ENCODE measurements around the gene SETBP1. TPM values are rescaled to one million over a fixed set of nuclear protein-coding genes. Genes with fewer than 3 reads are reported as not detected.

The SETBP1 gene
- total and polyA plus RNA-seq, 4 donors = 1.3 to 85.0 (median 24.1) TPM

DNA sequence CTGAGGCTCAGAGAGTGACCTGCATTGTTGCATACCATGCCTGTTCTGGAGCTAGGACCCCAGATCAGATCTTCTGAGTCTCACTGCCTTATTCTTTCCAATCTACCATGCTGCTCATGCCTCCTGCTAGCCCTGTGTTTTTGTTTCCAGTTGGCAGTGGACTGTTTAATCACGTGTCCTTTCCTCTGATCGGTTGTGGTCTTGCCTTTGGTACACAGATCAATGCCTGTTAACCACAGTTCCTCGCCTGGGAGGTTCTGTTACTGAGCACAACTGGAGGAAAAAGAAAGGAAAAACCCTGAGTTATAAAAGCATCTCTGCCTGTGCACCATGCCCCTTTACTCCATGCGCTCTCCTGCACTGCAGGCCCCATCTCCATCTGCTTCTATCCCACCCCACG is 329.1 kb downstream of the SETBP1 start:
- no peak for DNase-seq
- intact Hi-C loops (cut with DNase I) = loop anchor here in 1 of 2 donors (5.0 kb wide), 3 partner anchors 87 to 332 kb away; no protein-coding TSS in a partner anchor
- Histone ChIP-seq H3K27me3 (ENCODE audit: control insufficient read depth in 1 of 2, insufficient read depth in 2 of 2, low read length in 1 of 2) (no peaks in the 10 kb centered on the region), H3K36me3 (ENCODE audit: control insufficient read depth in 1 of 2, insufficient read depth in 2 of 2, low read length in 1 of 2) (no peaks in the 10 kb centered on the region), H3K4me3 (ENCODE audit: low read length in 2 of 2) (no peak overlapping the region), H3K27ac (ENCODE audit: low read depth in 1 of 2, low read length in 2 of 2) (no peak overlapping the region), H3K4me1 (ENCODE audit: control insufficient read depth in 1 of 2, insufficient read depth in 2 of 2, low read length in 2 of 2) (peaks cover 0 to 2% of the 10 kb centered on the region in 2 donors), H3K9me3 (ENCODE audit: control insufficient read depth, low read length) (no peaks in the 10 kb centered on the region)
- WGBS, 2 donors = 89 to 93% methylated on average over 5 of the region's 5 CpGs
- ATAC-seq (ENCODE audit: low FRiP score) = no peak

DNA sequence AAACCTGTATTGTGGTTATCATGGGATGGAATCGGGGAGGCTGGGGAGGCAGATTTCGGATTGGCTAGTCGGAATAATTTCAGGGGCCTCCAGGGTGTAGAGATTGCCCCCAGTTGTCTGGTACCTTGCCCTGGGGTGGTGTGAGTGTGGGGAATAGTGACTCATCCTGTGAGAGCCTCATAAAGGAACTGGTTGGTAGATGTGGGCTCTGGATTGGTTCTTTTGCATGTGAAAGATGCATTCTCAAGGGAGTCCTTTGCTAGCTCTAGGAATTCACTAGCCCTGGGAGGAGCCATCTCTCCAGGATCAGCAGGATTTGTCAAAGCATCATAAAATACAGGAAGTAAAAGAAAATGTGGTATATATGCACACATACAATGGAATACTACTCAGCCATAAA is 331.6 kb downstream of the SETBP1 start:
- 98 to 100% methylated on average over 3 of the region's 3 CpGs for WGBS, 2 donors
- Histone ChIP-seq H3K4me1 (ENCODE audit: control insufficient read depth in 1 of 2, insufficient read depth in 2 of 2, low read length in 2 of 2) (peaks cover 0 to 8% of the 10 kb centered on the region in 2 donors), H3K4me3 (ENCODE audit: low read length in 2 of 2) (no peak overlapping the region), H3K36me3 (ENCODE audit: control insufficient read depth in 1 of 2, insufficient read depth in 2 of 2, low read length in 1 of 2) (no peaks in the 10 kb centered on the region), H3K9me3 (ENCODE audit: control insufficient read depth, low read length) (no peaks in the 10 kb centered on the region), H3K27me3 (ENCODE audit: control insufficient read depth in 1 of 2, insufficient read depth in 2 of 2, low read length in 1 of 2) (no peaks in the 10 kb centered on the region), H3K27ac (ENCODE audit: low read depth in 1 of 2, low read length in 2 of 2) (no peak overlapping the region)
- no peak for DNase-seq
- intact Hi-C loops (cut with DNase I) = loop anchor here in 1 of 2 donors (5.0 kb wide), 3 partner anchors 90 to 335 kb away; no protein-coding TSS in a partner anchor
- no peak for ATAC-seq (ENCODE audit: low FRiP score)

DNA sequence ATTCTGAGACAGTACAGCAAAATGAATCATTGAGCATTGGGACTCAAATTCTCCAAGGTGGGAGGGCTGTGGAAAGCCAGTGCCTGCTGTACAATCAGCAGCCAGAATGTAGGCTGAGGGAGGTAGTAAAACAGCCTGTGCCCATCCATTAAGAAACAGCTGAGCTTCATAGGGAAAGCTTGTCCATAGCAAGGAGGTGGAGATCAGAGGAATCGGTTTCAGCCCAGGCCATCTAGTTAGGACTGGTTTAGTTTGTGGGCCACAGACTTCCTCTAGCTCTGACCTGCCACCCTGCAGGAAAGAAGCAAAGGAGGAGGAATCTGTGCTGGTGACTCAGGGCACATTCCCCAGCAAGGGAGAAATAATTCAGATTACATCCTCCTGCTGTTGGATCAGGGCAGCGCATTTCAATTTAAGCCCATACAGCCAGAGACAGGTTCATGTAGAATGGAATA is 333.4 kb downstream of the SETBP1 start:
- peaks cover 0 to 8% of the 10 kb centered on the region in 2 donors for H3K4me1 ChIP-seq (ENCODE audit: control insufficient read depth in 1 of 2, insufficient read depth in 2 of 2, low read length in 2 of 2)
- 11 to 27% methylated on average over 2 of the region's 2 CpGs for WGBS, 2 donors
- H3K36me3 ChIP-seq (ENCODE audit: control insufficient read depth in 1 of 2, insufficient read depth in 2 of 2, low read length in 1 of 2) = no peaks in the 10 kb centered on the region
- no peaks in the 10 kb centered on the region for H3K9me3 ChIP-seq (ENCODE audit: control insufficient read depth, low read length)
- H3K27ac ChIP-seq (ENCODE audit: low read depth in 1 of 2, low read length in 2 of 2) = peak overlapping the region in 1 of 2 donors; percentile 68
- ATAC-seq (ENCODE audit: low FRiP score) (peak; percentile 36), DNase-seq (peak in 1 of 2 donors; percentile 62)
- H3K27me3 ChIP-seq (ENCODE audit: control insufficient read depth in 1 of 2, insufficient read depth in 2 of 2, low read length in 1 of 2) = no peaks in the 10 kb centered on the region
- H3K4me3 ChIP-seq (ENCODE audit: low read length in 2 of 2) = no peak overlapping the region
- intact Hi-C loops (cut with DNase I) = loop anchor here in 1 of 2 donors (5.0 kb wide), 3 partner anchors 92 to 337 kb away; no protein-coding TSS in a partner anchor

DNA sequence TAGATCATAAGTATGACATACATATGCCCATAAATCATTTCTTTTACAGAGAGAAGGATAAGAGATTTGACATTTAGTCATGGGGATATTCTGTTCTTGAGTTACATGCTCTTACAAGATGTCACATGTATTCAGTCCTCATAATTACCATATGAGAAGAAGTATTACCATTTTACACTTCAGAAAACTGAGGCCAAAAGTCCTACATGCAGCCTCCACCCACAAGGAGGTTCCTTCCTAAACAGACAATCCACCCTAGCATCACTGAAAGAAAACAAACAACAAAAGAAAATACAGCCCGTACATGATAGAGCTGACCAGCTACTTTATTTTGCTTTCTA is 335.1 kb downstream of the SETBP1 start:
- H3K9me3 ChIP-seq (ENCODE audit: control insufficient read depth, low read length) = no peaks in the 10 kb centered on the region
- H3K27ac ChIP-seq (ENCODE audit: low read depth in 1 of 2, low read length in 2 of 2) = no peak overlapping the region
- H3K4me1 ChIP-seq (ENCODE audit: control insufficient read depth in 1 of 2, insufficient read depth in 2 of 2, low read length in 2 of 2) = peaks cover 0 to 8% of the 10 kb centered on the region in 2 donors
- 7 to 30% methylated on average over 1 of the region's 1 CpG for WGBS, 2 donors
- no peaks in the 10 kb centered on the region for H3K36me3 ChIP-seq (ENCODE audit: control insufficient read depth in 1 of 2, insufficient read depth in 2 of 2, low read length in 1 of 2)
- ATAC-seq (ENCODE audit: low FRiP score) (no peak), DNase-seq (no peak)
- H3K4me3 ChIP-seq (ENCODE audit: low read length in 2 of 2) = no peak overlapping the region
- intact Hi-C loops (cut with DNase I) = loop anchor here in 1 of 2 donors (5.0 kb wide), 2 partner anchors 232 to 333 kb away; partner anchors contain the start of gene SETBP1
- no peaks in the 10 kb centered on the region for H3K27me3 ChIP-seq (ENCODE audit: control insufficient read depth in 1 of 2, insufficient read depth in 2 of 2, low read length in 1 of 2)

DNA sequence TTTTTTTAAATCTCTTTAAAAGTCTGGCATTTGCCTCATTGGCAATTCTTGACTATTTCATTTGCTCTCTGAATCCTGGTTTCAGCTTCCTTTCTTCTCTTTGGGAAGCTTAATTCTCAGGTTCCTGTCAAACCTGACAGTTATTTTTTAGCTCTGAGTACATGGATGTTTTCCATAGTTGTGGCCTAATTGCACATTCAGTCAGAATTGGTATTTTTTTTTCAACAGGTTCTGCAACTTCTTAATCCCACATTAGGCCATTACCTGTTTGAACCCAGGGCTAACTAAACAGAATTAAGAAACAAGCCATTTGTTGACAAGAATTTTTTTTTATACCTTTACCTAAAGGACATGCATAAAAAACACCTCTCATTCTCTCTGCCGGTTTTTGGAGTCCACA is 338.8 kb downstream of the SETBP1 start:
- WGBS, 2 donors = 94 to 96% methylated on average over 1 of the region's 1 CpG
- Histone ChIP-seq H3K27me3 (ENCODE audit: control insufficient read depth in 1 of 2, insufficient read depth in 2 of 2, low read length in 1 of 2) (no peaks in the 10 kb centered on the region), H3K4me1 (ENCODE audit: control insufficient read depth in 1 of 2, insufficient read depth in 2 of 2, low read length in 2 of 2) (peaks cover 0 to 6% of the 10 kb centered on the region in 2 donors), H3K9me3 (ENCODE audit: control insufficient read depth, low read length) (no peaks in the 10 kb centered on the region), H3K4me3 (ENCODE audit: low read length in 2 of 2) (no peak overlapping the region), H3K36me3 (ENCODE audit: control insufficient read depth in 1 of 2, insufficient read depth in 2 of 2, low read length in 1 of 2) (no peaks in the 10 kb centered on the region), H3K27ac (ENCODE audit: low read depth in 1 of 2, low read length in 2 of 2) (no peak overlapping the region)
- no peak for ATAC-seq (ENCODE audit: low FRiP score)
- intact Hi-C loops (cut with DNase I) = loop anchor here in 1 of 2 donors (5.0 kb wide), 2 partner anchors 228 to 337 kb away; partner anchors contain the start of gene SETBP1
- no peak for DNase-seq

DNA sequence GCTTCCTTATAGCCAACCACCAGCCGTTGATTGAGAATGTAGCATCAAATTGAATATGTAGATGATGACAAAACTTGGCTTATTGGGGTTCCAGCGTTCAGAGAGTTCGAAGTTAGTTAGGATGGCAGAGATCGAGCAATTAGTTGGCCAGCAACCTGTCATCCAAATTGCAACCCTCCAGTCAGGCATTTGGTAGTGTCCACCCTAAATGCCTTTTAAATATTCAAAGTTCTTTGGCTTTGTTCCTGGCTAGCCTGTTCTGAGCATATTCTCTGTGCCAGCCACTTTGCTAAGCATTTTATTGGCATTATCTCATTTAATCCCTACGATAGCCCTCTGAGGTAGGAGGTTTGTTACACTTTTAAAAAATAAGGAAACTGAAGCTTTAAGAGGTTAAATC is 342.8 kb downstream of the SETBP1 start:
- Histone ChIP-seq H3K9me3 (ENCODE audit: control insufficient read depth, low read length) (no peaks in the 10 kb centered on the region), H3K27ac (ENCODE audit: low read depth in 1 of 2, low read length in 2 of 2) (no peak overlapping the region), H3K4me3 (ENCODE audit: low read length in 2 of 2) (no peak overlapping the region), H3K27me3 (ENCODE audit: control insufficient read depth in 1 of 2, insufficient read depth in 2 of 2, low read length in 1 of 2) (no peaks in the 10 kb centered on the region), H3K36me3 (ENCODE audit: control insufficient read depth in 1 of 2, insufficient read depth in 2 of 2, low read length in 1 of 2) (no peaks in the 10 kb centered on the region), H3K4me1 (ENCODE audit: control insufficient read depth in 1 of 2, insufficient read depth in 2 of 2, low read length in 2 of 2) (peaks cover 0 to 1% of the 10 kb centered on the region in 2 donors)
- 64 to 70% methylated on average over 5 of the region's 5 CpGs for WGBS, 2 donors
- DNase-seq = no peak
- no peak for ATAC-seq (ENCODE audit: low FRiP score)
- intact Hi-C loops (cut with DNase I) = loop anchor here in 1 of 2 donors (5.0 kb wide), 1 partner anchor 559 kb away; no protein-coding TSS in a partner anchor

DNA sequence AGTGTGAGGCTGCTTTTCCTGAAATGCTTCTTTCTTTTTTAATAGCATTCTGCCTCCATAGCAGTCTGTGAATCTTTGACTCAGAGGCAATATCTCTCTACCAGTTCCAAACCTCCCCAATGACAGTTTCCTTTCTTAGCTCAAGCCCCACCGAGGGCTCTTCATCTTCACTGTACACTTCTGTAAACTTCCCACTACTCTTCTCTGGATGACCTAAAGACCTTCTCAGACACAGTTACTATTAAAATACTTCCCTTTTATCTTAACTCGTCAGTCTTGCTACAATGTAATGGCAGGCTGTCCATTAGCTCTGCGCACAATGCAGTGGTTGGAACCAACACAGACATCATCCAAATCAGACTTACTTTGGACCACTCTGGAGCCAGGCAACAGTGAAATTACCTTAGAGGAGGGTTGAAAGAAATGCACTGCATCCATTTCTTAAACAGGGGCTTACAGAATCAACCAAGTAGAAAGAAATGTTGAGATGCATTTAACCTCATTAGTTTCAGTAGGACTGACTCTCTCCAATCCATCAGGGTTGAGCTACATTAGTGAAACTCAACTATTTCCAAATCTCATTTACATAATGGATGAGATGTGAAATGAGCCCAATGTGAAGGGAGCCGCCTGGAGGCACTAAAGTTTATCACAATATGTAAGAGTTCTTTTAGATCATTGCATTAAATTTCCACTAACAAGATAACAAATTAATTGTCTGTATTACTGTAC is 343.8 kb downstream of the SETBP1 start:
- no peak overlapping the region for H3K4me3 ChIP-seq (ENCODE audit: low read length in 2 of 2)
- intact Hi-C loops (cut with DNase I) = loop anchor here in 1 of 2 donors (5.0 kb wide), 1 partner anchor 558 kb away; no protein-coding TSS in a partner anchor
- H3K9me3 ChIP-seq (ENCODE audit: control insufficient read depth, low read length) = no peaks in the 10 kb centered on the region
- ATAC-seq (ENCODE audit: low FRiP score) (no peak), DNase-seq (no peak)
- H3K4me1 ChIP-seq (ENCODE audit: control insufficient read depth in 1 of 2, insufficient read depth in 2 of 2, low read length in 2 of 2) = peaks cover 0 to 1% of the 10 kb centered on the region in 2 donors
- no peaks in the 10 kb centered on the region for H3K27me3 ChIP-seq (ENCODE audit: control insufficient read depth in 1 of 2, insufficient read depth in 2 of 2, low read length in 1 of 2)
- 91 to 95% methylated on average over 4 of the region's 4 CpGs for WGBS, 2 donors
- no peaks in the 10 kb centered on the region for H3K36me3 ChIP-seq (ENCODE audit: control insufficient read depth in 1 of 2, insufficient read depth in 2 of 2, low read length in 1 of 2)
- H3K27ac ChIP-seq (ENCODE audit: low read depth in 1 of 2, low read length in 2 of 2) = no peak overlapping the region

DNA sequence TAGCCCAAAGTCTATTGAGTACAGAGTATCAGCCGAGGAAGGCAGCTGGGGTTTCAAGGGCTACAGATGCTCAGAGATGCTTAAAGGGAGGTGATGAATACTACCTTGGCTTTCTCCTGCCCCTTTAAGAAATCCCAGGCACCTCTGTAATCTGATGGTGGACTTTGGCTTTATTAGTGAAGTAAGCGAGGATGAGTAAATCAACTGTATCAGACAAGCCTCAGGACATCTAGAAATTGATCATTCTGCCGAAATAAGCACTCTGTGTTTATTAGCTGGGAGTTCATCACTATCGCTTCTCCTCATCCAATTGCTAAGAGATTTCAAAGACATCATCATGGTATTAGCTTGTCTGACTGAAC is 344.4 kb downstream of the SETBP1 start:
- 96 to 100% methylated on average over 4 of the region's 4 CpGs for WGBS, 2 donors
- intact Hi-C loops (cut with DNase I) = no loop called here
- no peak for ATAC-seq (ENCODE audit: low FRiP score)

DNA sequence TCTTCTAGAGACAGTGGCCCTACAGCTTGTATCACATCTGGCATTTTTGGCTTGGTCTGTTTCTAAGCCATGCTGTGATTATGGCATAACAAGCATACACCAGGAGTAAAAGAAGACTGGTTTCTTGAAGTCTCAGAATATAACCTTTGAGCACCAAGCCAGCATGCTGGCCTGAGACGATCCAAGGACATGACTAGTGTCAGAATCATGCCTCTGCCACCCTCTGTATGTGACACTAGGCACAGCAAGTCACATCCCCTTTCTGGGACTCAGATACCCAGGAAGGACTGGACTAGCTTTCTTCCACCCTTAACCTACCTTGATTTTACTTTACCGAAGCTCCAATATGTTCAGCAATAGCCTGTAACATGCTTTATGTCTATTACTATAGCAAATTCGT is 345.5 kb downstream of the SETBP1 start:
- no peaks in the 10 kb centered on the region for H3K9me3 ChIP-seq (ENCODE audit: control insufficient read depth, low read length)
- H3K27ac ChIP-seq (ENCODE audit: low read depth in 1 of 2, low read length in 2 of 2) = no peak overlapping the region
- no peak overlapping the region for H3K4me3 ChIP-seq (ENCODE audit: low read length in 2 of 2)
- intact Hi-C loops (cut with DNase I) = no loop called here
- no peak for ATAC-seq (ENCODE audit: low FRiP score)
- 65 to 76% methylated on average over 3 of the region's 3 CpGs for WGBS, 2 donors
- no peaks in the 10 kb centered on the region for H3K36me3 ChIP-seq (ENCODE audit: control insufficient read depth in 1 of 2, insufficient read depth in 2 of 2, low read length in 1 of 2)
- no peak for DNase-seq
- no peaks in the 10 kb centered on the region for H3K27me3 ChIP-seq (ENCODE audit: control insufficient read depth in 1 of 2, insufficient read depth in 2 of 2, low read length in 1 of 2)
- H3K4me1 ChIP-seq (ENCODE audit: control insufficient read depth in 1 of 2, insufficient read depth in 2 of 2, low read length in 2 of 2) = peaks cover 0 to 1% of the 10 kb centered on the region in 2 donors

More for the DNA sequence above, 344.4 kb downstream of the SETBP1 start:
- H3K4me1 ChIP-seq (ENCODE audit: control insufficient read depth in 1 of 2, insufficient read depth in 2 of 2, low read length in 2 of 2) = peaks cover 0 to 1% of the 10 kb centered on the region in 2 donors
- H3K9me3 ChIP-seq (ENCODE audit: control insufficient read depth, low read length) = no peaks in the 10 kb centered on the region
- no peaks in the 10 kb centered on the region for H3K27me3 ChIP-seq (ENCODE audit: control insufficient read depth in 1 of 2, insufficient read depth in 2 of 2, low read length in 1 of 2)
- no peak for DNase-seq
- no peak overlapping the region for H3K27ac ChIP-seq (ENCODE audit: low read depth in 1 of 2, low read length in 2 of 2)
- H3K4me3 ChIP-seq (ENCODE audit: low read length in 2 of 2) = no peak overlapping the region
- H3K36me3 ChIP-seq (ENCODE audit: control insufficient read depth in 1 of 2, insufficient read depth in 2 of 2, low read length in 1 of 2) = no peaks in the 10 kb centered on the region
